Mesenchymal stem cell (in vitro differentiated cells and primary cell): Measurements from ENCODE around the gene AP1M1.

Source experiments
- DNase-seq: peaks from one replicate; pipeline ENCODE4 v3.0.0-alpha.2; 2013
- H2AFZ ChIP-seq: one replicate; pipeline ENCODE4 v1.6.1; 2013; ENCODE audit warnings: low read depth, mild to moderate bottlenecking, control low read depth, inconsistent platforms, low read length, moderate library complexity
- H2AK5ac ChIP-seq: 2 replicates; pipeline ENCODE4 v1.6.1; 2013; ENCODE audit warnings: low read length, moderate library complexity, mild to moderate bottlenecking, inconsistent platforms; ENCODE audit not compliant: severe bottlenecking
- H2BK120ac ChIP-seq: one replicate; pipeline ENCODE4 v1.6.1; 2013; ENCODE audit warnings: low read depth, mild to moderate bottlenecking, inconsistent platforms, low read length, moderate library complexity
- H2BK12ac ChIP-seq, 2 experiments: one replicate each; pipeline ENCODE4 v1.6.1; 2013; ENCODE audit warnings: inconsistent platforms in 2 of 2, low read length in 2 of 2, mild to moderate bottlenecking in 2 of 2, moderate library complexity in 2 of 2, control low read depth in 1 of 2
- H2BK15ac ChIP-seq: one replicate; pipeline ENCODE4 v1.6.1; 2013; ENCODE audit warnings: mild to moderate bottlenecking, low read depth, inconsistent platforms; ENCODE audit not compliant: poor library complexity, severe bottlenecking
- H2BK5ac ChIP-seq: 2 replicates; pipeline ENCODE4 v1.6.1; 2013; ENCODE audit warnings: low read depth, mild to moderate bottlenecking, low read length, control low read depth, inconsistent platforms; ENCODE audit not compliant: poor library complexity, severe bottlenecking
- H3K14ac ChIP-seq, 2 experiments: one replicate each; pipeline ENCODE4 v1.6.1; 2013; ENCODE audit warnings: inconsistent platforms in 2 of 2, low read length in 2 of 2, control low read depth in 1 of 2, mild to moderate bottlenecking in 1 of 2, moderate library complexity in 1 of 2
- H3K18ac ChIP-seq, 2 experiments: one replicate each; pipeline ENCODE4 v1.6.1; 2013; ENCODE audit warnings: inconsistent platforms in 2 of 2, low read length in 2 of 2, control low read depth in 1 of 2, low read depth in 1 of 2, mild to moderate bottlenecking in 1 of 2
- H3K23ac ChIP-seq, 2 experiments: one replicate each; pipeline ENCODE4 v1.6.1; 2013; ENCODE audit warnings: inconsistent platforms in 2 of 2, low read length in 2 of 2, mild to moderate bottlenecking in 2 of 2, moderate library complexity in 2 of 2, control low read depth in 1 of 2
- H3K27ac ChIP-seq: 2 replicates; pipeline ENCODE4 v1.5.1; 2013; ENCODE audit warnings: mild to moderate bottlenecking, moderate library complexity, low read length, control low read depth, inconsistent platforms; ENCODE audit not compliant: poor library complexity, severe bottlenecking
- H3K27me3 ChIP-seq, 2 experiments: 2 replicates each; pipeline versions ENCODE4 v1.6.1 to v1.7.0; 2013; ENCODE audit warnings: low read length in 2 of 2, mild to moderate bottlenecking in 2 of 2, moderate library complexity in 2 of 2, control low read depth in 1 of 2, inconsistent platforms in 1 of 2; ENCODE audit not compliant: control insufficient read depth in 1 of 2, insufficient read depth in 1 of 2
- H3K36me3 ChIP-seq, 2 experiments: 2 replicates each; pipeline versions ENCODE4 v1.6.1 to v1.7.0; 2013; ENCODE audit warnings: low read length in 2 of 2, control low read depth in 1 of 2, inconsistent platforms in 1 of 2, low read depth in 1 of 2, mild to moderate bottlenecking in 1 of 2; ENCODE audit not compliant: insufficient read depth in 2 of 2, control insufficient read depth in 1 of 2
- H3K4ac ChIP-seq, 2 experiments: one replicate each; pipeline ENCODE4 v1.6.1; 2013; ENCODE audit warnings: inconsistent platforms in 2 of 2, low read length in 2 of 2, mild to moderate bottlenecking in 2 of 2, moderate library complexity in 2 of 2, control low read depth in 1 of 2, low read depth in 1 of 2
- H3K4me1 ChIP-seq: 2 replicates; pipeline ENCODE4 v1.6.1; 2013; ENCODE audit warnings: low read depth, low read length, control low read depth; ENCODE audit not compliant: control insufficient read depth, insufficient read depth
- H3K4me2 ChIP-seq: 2 replicates; pipeline ENCODE4 v1.6.1; 2013; ENCODE audit warnings: low read length, mild to moderate bottlenecking, inconsistent platforms; ENCODE audit not compliant: poor library complexity, severe bottlenecking
- H3K4me3 ChIP-seq, 2 experiments: 2 replicates each; pipeline versions ENCODE4 v1.5.1 to v1.7.0; 2013; ENCODE audit warnings: low read length in 2 of 2, mild to moderate bottlenecking in 2 of 2, control low read depth in 1 of 2, low read depth in 1 of 2; ENCODE audit not compliant: insufficient read depth in 1 of 2
- H3K79me1 ChIP-seq: replicated peaks from 2 replicates; pipeline ENCODE4 v1.6.1; 2013; ENCODE audit warnings: mild to moderate bottlenecking, control low read depth, low read length, inconsistent platforms; ENCODE audit not compliant: poor library complexity, severe bottlenecking
- H3K9ac ChIP-seq: 2 replicates; pipeline ENCODE4 v1.7.0; 2013; ENCODE audit warnings: mild to moderate bottlenecking, low read length, moderate library complexity
- H3K9me3 ChIP-seq: 2 replicates; pipeline ENCODE4 v1.7.0; 2013; ENCODE audit warnings: mild to moderate bottlenecking, low read length; ENCODE audit not compliant: control insufficient read depth
- H4K8ac ChIP-seq: one replicate; pipeline ENCODE4 v1.6.1; 2013; ENCODE audit warnings: inconsistent platforms, mild to moderate bottlenecking, low read length, moderate library complexity
- H4K91ac ChIP-seq: one replicate; pipeline ENCODE4 v1.6.1; 2013; ENCODE audit warnings: mild to moderate bottlenecking, low read length, inconsistent platforms
- WGBS: methylation state at CpG from one replicate; pipeline ENCODE4 v1.1.7; 2013; ENCODE audit warnings: mixed read lengths; 5-methylcytosine and 5-hydroxymethylcytosine counted together

The AP1M1 gene

GRCh38 chr19:16213076-16213475, 15.4 kb downstream of the AP1M1 start:
- no peak overlapping the region for H3K4me3 ChIP-seq
- H3K18ac ChIP-seq: no peak overlapping the region
- H3K79me1 ChIP-seq: peaks cover 28% of the 10 kb centered on the region
- H3K36me3 ChIP-seq: peaks cover 46 to 86% of the 10 kb centered on the region in 2 experiments
- DNase-seq: no peak
- H3K27ac ChIP-seq: no peak overlapping the region
- H2AFZ ChIP-seq: no peak overlapping the region
- no peak overlapping the region for H2AK5ac ChIP-seq
- H4K91ac ChIP-seq: no peak overlapping the region
- H2BK15ac ChIP-seq: no peak overlapping the region
- no peak overlapping the region for H3K23ac ChIP-seq
- no peak overlapping the region for H3K4me2 ChIP-seq
- H3K4ac ChIP-seq: no peak overlapping the region
- no peak overlapping the region for H3K14ac ChIP-seq
- no peaks in the 10 kb centered on the region for H3K27me3 ChIP-seq
- no peak overlapping the region for H3K9ac ChIP-seq
- peaks cover 1% of the 10 kb centered on the region for H3K4me1 ChIP-seq
- no peak overlapping the region for H2BK5ac ChIP-seq
- no peak overlapping the region for H4K8ac ChIP-seq
- H2BK120ac ChIP-seq: no peak overlapping the region
- H3K9me3 ChIP-seq: no peaks in the 10 kb centered on the region
- H2BK12ac ChIP-seq: no peak overlapping the region

- Histone ChIP-seq H3K4ac (no peak overlapping the region), H2BK12ac (no peak overlapping the region), H4K91ac (no peak overlapping the region), H3K9me3 (peaks cover 34% of the 10 kb centered on the region), H3K4me1 (peaks cover 1% of the 10 kb centered on the region), H3K23ac (no peak overlapping the region), H3K36me3 (peaks cover 39 to 83% of the 10 kb centered on the region in 2 experiments), H3K4me3 (no peak overlapping the region), H2AFZ (no peak overlapping the region), H4K8ac (no peak overlapping the region), H3K79me1 (peaks cover 17% of the 10 kb centered on the region), H3K27ac (no peak overlapping the region), H3K14ac (no peak overlapping the region), H3K18ac (no peak overlapping the region), H2BK5ac (no peak overlapping the region), H3K4me2 (no peak overlapping the region), H3K9ac (no peak overlapping the region), H3K27me3 (no peaks in the 10 kb centered on the region), H2AK5ac (no peak overlapping the region), H2BK15ac (no peak overlapping the region), H2BK120ac (no peak overlapping the region)
- WGBS: 94% methylated on average over 13 of the region's 13 CpGs
- no peak for DNase-seq
These were observed 19.3 kb downstream of the AP1M1 start for GRCh38 chr19:16216744-16217670.

GRCh38 chr19:16217716-16218451, 20.2 kb downstream of the AP1M1 start:
- H2BK12ac ChIP-seq: no peak overlapping the region
- DNase-seq: no peak
- H4K8ac ChIP-seq: no peak overlapping the region
- WGBS: over 99% methylated on average over 16 of the region's 16 CpGs
- peaks cover 18% of the 10 kb centered on the region for H3K79me1 ChIP-seq
- H3K14ac ChIP-seq: no peak overlapping the region
- no peaks in the 10 kb centered on the region for H3K27me3 ChIP-seq
- H3K23ac ChIP-seq: no peak overlapping the region
- H2BK5ac ChIP-seq: no peak overlapping the region
- no peak overlapping the region for H4K91ac ChIP-seq
- H3K36me3 ChIP-seq: peaks cover 45 to 82% of the 10 kb centered on the region in 2 experiments
- peaks cover 1% of the 10 kb centered on the region for H3K4me1 ChIP-seq
- H2AFZ ChIP-seq: no peak overlapping the region
- no peak overlapping the region for H2BK15ac ChIP-seq
- H2BK120ac ChIP-seq: no peak overlapping the region
- no peak overlapping the region for H3K27ac ChIP-seq
- H3K4me2 ChIP-seq: no peak overlapping the region
- no peak overlapping the region for H2AK5ac ChIP-seq
- no peak overlapping the region for H3K18ac ChIP-seq
- H3K4ac ChIP-seq: no peak overlapping the region
- H3K9ac ChIP-seq: no peak overlapping the region
- peaks cover 42% of the 10 kb centered on the region for H3K9me3 ChIP-seq
- H3K4me3 ChIP-seq: no peak overlapping the region

- Histone ChIP-seq H2BK5ac (no peak overlapping the region), H2BK12ac (no peak overlapping the region), H3K4me2 (no peak overlapping the region), H3K18ac (no peak overlapping the region), H2BK120ac (no peak overlapping the region), H3K14ac (no peak overlapping the region), H4K8ac (no peak overlapping the region), H2AK5ac (no peak overlapping the region), H3K79me1 (peaks cover 27% of the 10 kb centered on the region), H3K27me3 (no peaks in the 10 kb centered on the region), H3K27ac (no peak overlapping the region), H2AFZ (no peak overlapping the region), H3K23ac (no peak overlapping the region), H3K9me3 (peaks cover 52% of the 10 kb centered on the region), H3K4me1 (peaks cover 1% of the 10 kb centered on the region), H3K36me3 (peaks cover 55 to 85% of the 10 kb centered on the region in 2 experiments), H4K91ac (no peak overlapping the region), H2BK15ac (no peak overlapping the region), H3K9ac (no peak overlapping the region), H3K4me3 (no peak overlapping the region), H3K4ac (no peak overlapping the region)
- no peak for DNase-seq
- WGBS: 100% methylated on average over 2 of the region's 2 CpGs
These were observed 21.1 kb downstream of the AP1M1 start for GRCh38 chr19:16218851-16219250.
